ENCODE results near the gene HSPB8. TPM values are rescaled to one million over a fixed set of nuclear protein-coding genes. Genes with fewer than 3 reads are reported as not detected.
A peak's percentile ranks its signal among the peaks of the same experiment; 100 is the strongest.
"Not testable (repeated sequence)": the region's sequence is repeated elsewhere in the genome, so short reads cannot be mapped to it uniquely, and the experiment has no call there.

HSPB8 gene
- total RNA-seq, 1 donor from 2014 or later = 504 TPM

DNA sequence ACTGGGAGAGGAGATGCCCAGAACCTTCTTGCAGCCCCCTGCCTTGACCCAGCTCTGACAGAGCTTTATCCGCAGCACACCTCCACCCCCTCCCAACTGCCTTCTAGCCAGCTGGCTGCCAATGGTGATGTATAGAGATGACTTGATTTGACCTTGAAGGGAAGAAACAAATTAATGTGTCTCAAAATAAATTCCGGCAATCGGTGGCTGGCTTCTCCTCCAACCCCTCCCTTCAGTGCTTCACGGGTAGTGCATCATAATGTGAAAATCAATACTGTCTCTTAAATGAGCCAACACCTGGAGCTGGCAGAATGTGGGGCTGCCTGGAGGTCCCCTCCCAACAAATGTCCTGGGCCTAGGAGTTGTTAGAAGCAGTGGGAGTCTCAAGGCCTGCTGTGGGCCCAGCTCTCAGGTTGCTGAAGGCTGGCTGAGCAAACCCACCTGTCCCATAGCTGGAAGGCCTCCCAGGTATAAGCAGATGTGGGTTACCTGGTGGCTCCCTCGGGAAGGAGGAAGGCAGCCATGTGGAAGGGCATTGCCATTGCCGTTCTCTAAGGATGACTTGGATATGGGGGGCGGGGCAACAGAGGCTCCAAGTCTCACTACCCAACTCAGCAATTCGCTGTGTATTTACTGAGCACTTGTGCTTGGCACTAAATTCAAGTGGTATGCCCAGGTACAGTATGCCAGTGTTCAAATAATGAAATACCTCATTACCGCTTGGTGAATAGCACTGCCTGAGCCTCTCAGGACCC is 23.2 kb downstream of the HSPB8 start:
- intact Hi-C loops (cut with micrococcal nuclease) = no loop called here
- DNase-seq (no peak), ATAC-seq (no peak)

DNA sequence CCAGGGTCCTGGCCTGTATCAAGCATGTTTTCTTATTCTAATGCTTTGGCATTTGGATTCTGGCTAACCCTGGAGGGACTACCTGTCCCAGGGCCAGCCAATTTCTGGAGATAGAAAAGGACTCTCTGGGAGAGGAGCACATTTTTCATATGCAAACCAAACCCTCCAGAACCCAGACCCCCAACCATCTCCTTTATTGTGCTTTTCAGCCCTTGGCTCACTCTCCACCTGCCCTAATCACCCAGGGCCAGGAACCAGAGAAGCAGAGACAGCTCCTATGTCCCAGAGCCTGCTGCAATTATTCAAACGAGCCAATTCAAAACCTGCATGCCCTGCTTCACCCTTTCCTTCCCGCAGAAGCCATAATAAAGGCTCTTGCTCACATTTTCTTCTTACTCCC is 23.8 kb downstream of the HSPB8 start:
- no peak for DNase-seq
- intact Hi-C loops (cut with micrococcal nuclease) = no loop called here
- ATAC-seq = no peak

- DNase-seq (no peak), ATAC-seq (peak; percentile 76)
- intact Hi-C loops (cut with micrococcal nuclease) = no loop called here
Measured at GRCh38 chr12:119204131-119204530, 25.4 kb downstream of the HSPB8 start.

DNA sequence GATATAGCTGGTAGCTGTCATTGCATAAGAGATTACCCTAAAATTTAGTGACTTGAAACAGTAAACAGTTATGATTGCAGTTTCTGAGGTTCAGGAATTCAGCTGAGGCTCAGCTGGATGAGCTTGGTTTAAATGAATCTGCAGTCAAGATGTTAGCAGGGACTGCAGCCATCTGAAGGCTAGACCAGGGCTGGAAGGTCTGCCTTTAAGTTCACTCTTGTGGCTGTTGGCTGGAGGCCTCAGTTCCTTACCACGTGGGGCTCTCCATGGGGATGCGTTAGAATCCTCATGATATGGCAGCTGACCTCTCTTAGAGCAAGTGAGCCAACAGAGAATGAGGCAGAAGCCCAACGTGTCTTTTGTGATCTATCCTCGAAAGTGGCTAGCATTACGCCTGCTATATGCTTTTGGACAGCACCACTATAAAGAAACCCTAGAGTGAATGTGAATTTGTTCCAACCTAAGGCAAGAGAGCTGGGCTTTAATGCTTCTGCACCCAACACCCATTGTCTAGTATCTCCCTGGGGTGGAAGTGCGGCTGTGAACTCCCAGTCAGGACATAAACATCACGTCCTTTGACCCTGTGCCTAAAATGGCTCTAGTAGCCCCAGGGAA is 26.0 kb downstream of the HSPB8 start:
- DNase-seq (peak; percentile 44), ATAC-seq (peak; percentile 8)
- intact Hi-C loops (cut with micrococcal nuclease) = no loop called here

GRCh38 chr12:119206348-119207062 is 27.8 kb downstream of the HSPB8 start:
- no peak for ATAC-seq
- DNase-seq = no peak
- intact Hi-C loops (cut with micrococcal nuclease) = no loop called here

DNA sequence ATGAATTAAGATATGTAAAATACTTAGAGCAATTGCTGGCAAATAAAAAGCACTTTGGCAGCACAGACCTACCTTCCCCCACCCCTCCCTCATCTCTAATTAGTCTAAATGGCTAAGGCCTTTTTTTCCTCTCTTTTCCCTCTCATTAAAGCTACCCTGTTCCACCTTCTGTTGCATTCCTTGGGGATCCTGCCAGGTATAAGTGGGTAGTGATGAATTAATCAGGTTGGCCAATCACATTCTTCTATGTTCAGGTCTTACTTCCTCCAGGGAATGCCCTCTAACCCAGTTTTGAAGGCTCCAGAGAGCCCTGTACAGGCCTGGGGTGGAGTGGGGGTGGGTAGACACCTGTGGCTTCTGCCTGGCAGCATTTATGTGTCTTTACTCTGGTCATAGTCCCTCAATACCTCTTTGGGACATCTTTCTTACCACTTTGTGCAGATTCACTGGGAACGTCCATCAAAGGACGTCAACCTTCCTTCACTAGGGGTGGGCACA is 28.4 kb downstream of the HSPB8 start:
- DNase-seq (no peak), ATAC-seq (no peak)
- intact Hi-C loops (cut with micrococcal nuclease) = no loop called here

DNA sequence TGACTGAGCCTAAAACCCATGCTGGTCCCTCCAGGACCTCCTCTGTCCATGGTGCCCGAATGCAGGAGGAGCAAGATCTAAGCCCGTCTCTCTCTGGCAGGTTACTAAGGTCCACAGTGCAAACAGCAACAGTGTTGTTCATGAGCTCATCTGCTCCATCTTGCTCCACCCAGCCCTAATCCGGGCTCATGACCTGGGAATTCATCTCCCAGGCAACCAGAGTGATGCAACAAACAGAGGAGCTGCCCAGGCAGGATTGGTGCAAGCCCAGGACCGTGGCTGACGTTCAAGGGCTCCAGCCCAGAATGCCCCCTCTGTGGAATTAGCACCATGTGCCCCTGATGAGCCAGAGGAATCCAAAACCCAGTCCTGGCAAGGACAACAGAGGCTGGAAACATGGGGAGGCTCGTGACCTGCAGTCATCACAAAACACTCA is 29.9 kb downstream of the HSPB8 start:
- peak; percentile 89 for DNase-seq
- intact Hi-C loops (cut with micrococcal nuclease) = no loop called here
- peak; percentile 90 for ATAC-seq

DNA sequence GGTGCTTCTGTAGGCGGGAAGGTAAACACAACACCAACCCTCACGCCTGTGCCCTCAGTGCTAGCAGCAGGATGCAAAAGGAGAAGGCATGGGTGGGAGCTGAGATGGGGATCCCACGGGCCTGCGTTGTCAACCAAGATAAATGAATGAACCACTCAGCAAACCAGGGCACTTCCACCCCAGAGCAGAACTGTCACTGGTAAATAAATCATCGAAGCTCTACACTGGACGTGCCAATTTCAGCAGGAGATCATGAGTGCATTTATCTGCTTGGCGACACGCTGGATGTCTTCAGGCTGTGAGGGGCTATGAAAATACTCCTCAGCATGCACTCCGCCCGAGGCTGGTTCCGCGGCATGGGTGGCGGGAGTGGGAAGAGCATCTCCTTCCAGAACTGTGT is 33.2 kb downstream of the HSPB8 start:
- no peak for ATAC-seq
- no peak for DNase-seq
- intact Hi-C loops (cut with micrococcal nuclease) = no loop called here

DNA sequence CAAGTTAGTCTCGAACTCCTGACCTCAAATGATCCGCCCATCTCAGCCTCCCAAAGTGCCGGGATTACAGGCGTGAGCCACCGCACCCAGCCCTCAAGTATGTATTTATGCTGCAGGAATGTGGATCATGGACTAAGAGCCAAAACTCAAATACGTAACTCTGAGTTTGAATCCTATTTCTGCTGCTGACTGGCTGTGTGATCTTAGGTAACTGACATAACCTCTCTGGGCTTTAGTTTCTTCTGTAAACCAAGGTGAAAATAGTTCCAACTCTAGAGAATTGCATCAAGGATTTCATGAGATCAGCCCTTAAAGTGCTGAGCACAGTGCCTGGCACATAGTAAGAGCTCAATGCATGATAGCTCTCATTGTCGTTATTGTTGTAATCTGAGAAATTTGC is 37.4 kb downstream of the HSPB8 start:
- intact Hi-C loops (cut with micrococcal nuclease) = no loop called here
- DNase-seq (no peak), ATAC-seq (no peak)

- DNase-seq; ATAC-seq; intact Hi-C loops (cut with micrococcal nuclease): not testable (repeated sequence)
Measured at GRCh38 chr12:119218875-119219274, 40.1 kb downstream of the HSPB8 start.

DNA sequence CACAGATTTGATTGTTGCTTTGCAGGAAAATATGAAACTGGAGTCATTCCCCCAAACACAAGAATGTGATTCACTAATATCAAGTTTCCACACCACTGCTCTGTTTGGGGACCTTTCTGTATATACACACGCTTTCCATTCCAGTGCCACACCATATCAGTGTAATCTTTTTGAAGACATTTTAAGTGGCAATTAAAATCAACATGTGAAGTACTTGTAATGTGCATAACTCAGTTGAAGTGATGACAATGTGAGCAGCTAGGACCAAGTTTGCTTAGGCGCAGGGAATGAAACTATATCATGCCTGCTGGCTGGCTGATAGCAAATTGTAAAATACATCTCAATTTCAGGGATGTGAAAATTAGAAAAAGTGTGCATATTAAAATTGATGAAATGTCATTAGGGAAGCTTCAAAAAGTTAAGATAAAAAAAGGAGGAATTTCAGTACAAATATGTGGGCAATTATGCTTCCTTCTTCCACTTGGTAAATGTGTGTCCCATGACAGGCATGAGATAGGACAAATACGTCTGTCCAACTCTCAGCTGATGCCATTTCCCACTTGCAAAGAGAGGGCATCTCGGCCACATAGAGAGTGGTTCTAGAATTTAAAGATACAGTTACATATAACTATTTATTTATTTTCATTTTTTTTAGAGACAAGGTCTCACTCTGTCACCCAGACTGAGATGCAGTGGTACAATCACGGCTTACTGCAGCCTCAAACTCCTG is 43.7 kb downstream of the HSPB8 start:
- DNase-seq (no peak), ATAC-seq (peak; percentile 51)
- intact Hi-C loops (cut with micrococcal nuclease) = no loop called here

- DNase-seq (no peak), ATAC-seq (peak; percentile 30)
- intact Hi-C loops (cut with micrococcal nuclease) = no loop called here
Measured at GRCh38 chr12:119225454-119225853, 46.7 kb downstream of the HSPB8 start.

GRCh38 chr12:119227292-119227691 is 48.6 kb downstream of the HSPB8 start:
- ATAC-seq (no peak), DNase-seq (no peak)
- intact Hi-C loops (cut with micrococcal nuclease) = no loop called here

DNA sequence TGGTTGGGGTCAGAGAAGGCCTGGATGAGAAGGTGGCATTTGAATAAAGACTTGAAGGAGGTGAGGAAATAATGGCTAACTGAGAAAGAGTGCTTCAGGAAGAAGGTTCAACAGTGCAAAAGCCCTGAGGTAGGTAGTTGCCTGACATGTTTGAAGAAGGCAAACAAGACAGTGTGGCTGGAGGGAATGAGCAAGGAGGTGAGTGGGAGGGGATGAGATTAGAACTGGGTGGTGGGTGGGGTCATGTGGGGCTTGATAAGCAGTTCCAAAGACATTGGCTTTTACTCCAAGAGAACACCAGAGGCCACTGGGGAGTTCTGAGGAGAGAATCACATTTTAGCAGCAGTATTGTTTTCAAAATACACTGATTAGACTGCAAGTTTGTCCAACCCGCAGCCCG is 50.5 kb downstream of the HSPB8 start:
- ATAC-seq (no peak), DNase-seq (no peak)
- intact Hi-C loops (cut with micrococcal nuclease) = no loop called here

DNA sequence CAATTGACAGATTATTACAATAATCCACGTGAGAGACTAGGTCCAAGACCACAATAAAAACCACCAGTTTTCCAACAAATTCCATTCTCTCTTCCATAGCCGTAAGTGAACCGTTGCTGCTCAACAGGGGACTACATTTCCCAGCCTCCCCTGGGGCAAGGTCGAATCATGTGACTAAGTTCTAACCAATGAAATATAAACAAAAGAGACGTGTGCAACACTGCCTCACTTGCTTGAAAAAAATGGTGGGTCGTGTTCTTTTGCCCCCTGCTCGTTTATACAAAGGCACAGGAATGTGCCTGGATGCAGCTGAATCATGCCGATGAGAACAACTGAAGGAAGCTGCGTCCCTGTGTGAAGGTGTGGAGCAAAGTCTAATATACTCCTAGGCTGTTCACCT is 51.1 kb downstream of the HSPB8 start:
- peak; percentile 77 for ATAC-seq
- intact Hi-C loops (cut with micrococcal nuclease) = no loop called here
- DNase-seq = no peak

DNA sequence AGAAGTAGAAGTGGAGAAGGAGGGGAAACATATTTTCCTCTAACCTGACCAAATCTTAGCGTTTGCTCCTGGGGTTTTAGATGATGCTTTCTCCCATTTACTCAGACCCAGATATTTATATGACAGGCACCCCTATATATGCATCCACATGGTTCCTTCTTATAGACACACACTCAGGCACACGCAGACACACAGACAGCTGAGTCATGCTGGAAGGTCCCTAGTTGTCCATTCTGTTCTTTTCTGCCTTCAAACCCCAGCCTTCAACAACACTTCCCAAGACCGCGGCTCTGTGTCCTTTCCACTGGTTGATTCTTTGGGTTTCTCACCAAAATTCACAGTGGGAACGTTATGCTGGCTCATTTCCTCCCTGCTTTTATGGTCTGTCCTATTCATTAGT is 52.1 kb downstream of the HSPB8 start:
- no peak for ATAC-seq
- DNase-seq = no peak
- intact Hi-C loops (cut with micrococcal nuclease) = no loop called here

GRCh38 chr12:119231774-119232173 is 53.0 kb downstream of the HSPB8 start:
- intact Hi-C loops (cut with micrococcal nuclease) = no loop called here
- no peak for ATAC-seq

DNA sequence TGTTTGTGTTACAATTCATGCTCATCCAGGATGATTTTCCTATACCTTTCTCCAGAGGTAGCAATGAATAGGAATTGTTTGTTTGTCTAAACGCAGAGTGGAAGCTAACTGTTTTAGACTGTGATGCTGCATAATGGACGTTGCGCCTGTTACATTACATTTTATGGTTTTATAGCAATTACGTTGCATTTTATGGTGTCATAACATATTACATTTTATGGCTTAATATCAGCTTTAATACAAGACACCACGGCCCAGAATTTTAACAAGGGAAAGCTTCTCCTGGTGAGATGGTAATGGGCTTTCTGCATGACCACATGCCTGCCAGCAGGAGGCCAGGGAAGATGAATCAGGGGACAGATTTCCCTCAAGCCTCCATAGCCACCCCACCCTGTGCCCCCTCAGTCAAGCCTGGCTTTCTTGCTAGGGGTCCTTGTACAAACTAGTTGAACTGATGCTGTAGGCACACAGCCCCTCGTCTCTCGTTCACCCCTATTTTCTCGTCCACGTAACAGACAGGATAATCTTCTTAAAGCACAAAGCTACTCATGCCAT is 56.5 kb downstream of the HSPB8 start:
- intact Hi-C loops (cut with micrococcal nuclease) = no loop called here
- ATAC-seq = no peak
- DNase-seq = no peak

More at GRCh38 chr12:119231774-119232173, 53.0 kb downstream of the HSPB8 start:
- no peak for DNase-seq

DNA sequence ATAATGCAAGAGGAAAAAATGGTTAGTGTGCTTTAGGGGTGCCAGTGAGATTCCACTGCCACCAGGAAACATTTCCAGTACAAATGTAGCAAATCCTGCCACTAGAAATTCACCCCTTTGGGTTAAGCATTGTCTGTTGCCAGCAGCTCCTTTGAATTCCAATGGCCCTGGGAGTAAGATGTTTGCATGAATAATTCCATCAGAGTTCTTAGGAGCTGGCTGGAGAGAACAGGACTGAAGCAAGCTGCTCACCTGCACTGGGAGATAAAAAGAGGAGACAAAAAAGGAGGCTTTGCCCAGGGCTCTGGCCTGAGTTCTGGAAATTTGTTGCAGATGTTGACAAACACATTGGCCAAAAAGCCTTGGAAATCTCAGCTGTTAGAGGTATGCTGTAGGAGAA is 57.6 kb downstream of the HSPB8 start:
- intact Hi-C loops (cut with micrococcal nuclease) = no loop called here
- no peak for DNase-seq
- no peak for ATAC-seq

Measured in left ventricle myocardium superior (tissue), 1 donor.